Panc1 (cell line): ENCODE results near the gene ETV5. TPM values are rescaled to one million over a fixed set of nuclear protein-coding genes. Genes with fewer than 3 reads are reported as not detected.

Experiments used
- ATAC-seq: fragments of 200-7000 bp; cut with Tn5 transposase; 2 replicates; pipeline ENCODE4 v1.9.1; 2020; ENCODE audit warnings: mild to moderate bottlenecking, moderate library complexity
- BruUV-seq: library from RNA; stranded (reverse); fragments of 400-500 nt; replicated peaks from 2 replicates; lab custom pipeline; 2021; lab: Mats Ljungman, UMichigan
- CTCF ChIA-PET: fragments of 300-600 bp; sonication (Branson Sonifier 250); formaldehyde crosslinking; loops from one replicate; lab custom pipeline; 2022; ENCODE audit warnings: antibody characterized with exemption; lab: Charles Lee
- POLR2A ChIA-PET: fragments of 300-600 bp; sonication (Branson Sonifier 250); formaldehyde crosslinking; loops from one replicate; lab custom pipeline; 2022; ENCODE audit warnings: antibody characterized with exemption; lab: Charles Lee
- DNase-seq: peaks from one replicate; pipeline ENCODE4 v3.0.0-alpha.2; 2010; ENCODE audit warnings: low read depth, low spot score
- H3K27ac ChIP-seq: 2 replicates; pipeline ENCODE4 v1.5.1; 2011; ENCODE audit warnings: mild to moderate bottlenecking, low read length, inconsistent platforms
- H3K27me3 ChIP-seq: fragments of 200-500 bp; sonication (Bioruptor generic); 2 replicates; pipeline ENCODE4 v1.6.0; 2014; ENCODE audit warnings: low read length, inconsistent platforms; ENCODE audit not compliant: control insufficient read depth, insufficient read depth
- H3K36me3 ChIP-seq: fragments of 200-500 bp; sonication (Bioruptor generic); 2 replicates; pipeline ENCODE4 v1.5.1; 2014; ENCODE audit warnings: inconsistent platforms, mild to moderate bottlenecking, low read length, moderate library complexity; ENCODE audit not compliant: control insufficient read depth, insufficient read depth
- H3K4me1 ChIP-seq: 2 replicates; pipeline ENCODE4 v1.5.1; 2011; ENCODE audit warnings: inconsistent platforms, mild to moderate bottlenecking, low read length, moderate library complexity; ENCODE audit not compliant: control insufficient read depth, insufficient read depth
- H3K4me3 ChIP-seq, 2 experiments: 2 replicates each; pipeline ENCODE4 v1.5.1; 2011 to 2012; ENCODE audit warnings: low read depth in 2 of 2, low read length in 2 of 2, mild to moderate bottlenecking in 2 of 2, inconsistent platforms in 1 of 2, moderate library complexity in 1 of 2
- H3K9me3 ChIP-seq: fragments of 200-500 bp; sonication (Bioruptor generic); 2 replicates; pipeline ENCODE4 v1.5.1; 2014; ENCODE audit warnings: low read depth, mild to moderate bottlenecking, inconsistent platforms, low read length, moderate library complexity; ENCODE audit not compliant: control insufficient read depth, insufficient read depth
- CTCF ChIP-seq: fragments of 450-650 bp; IDR thresholded peaks from 2 replicates; pipeline ENCODE4 v1.5.1; 2017; ENCODE audit warnings: mild to moderate bottlenecking
- POLR2AphosphoS5 ChIP-seq: IDR thresholded peaks from 2 replicates; pipeline ENCODE4 v1.6.1; 2012; ENCODE audit warnings: mild to moderate bottlenecking, low read depth, low read length, moderate library complexity
- REST ChIP-seq, 2 experiments: IDR thresholded peaks; 2 replicates each; pipeline ENCODE4 v1.6.1; 2011 to 2012; ENCODE audit warnings: low read depth in 2 of 2, control low read depth in 1 of 2, low read length in 1 of 2, mild to moderate bottlenecking in 1 of 2, moderate library complexity in 1 of 2; ENCODE audit not compliant: insufficient read depth in 1 of 2
- SIN3A ChIP-seq: IDR thresholded peaks from 2 replicates; pipeline ENCODE4 v1.6.1; 2012; ENCODE audit warnings: low read depth, mild to moderate bottlenecking, low read length, moderate library complexity, borderline replicate concordance; ENCODE audit not compliant: insufficient read depth
- TCF7L2 ChIP-seq: IDR thresholded peaks from 2 replicates; pipeline ENCODE4 v1.6.1; 2011; ENCODE audit warnings: mild to moderate bottlenecking, low read depth, low read length, inconsistent platforms
- in situ Hi-C: cut with HindIII; loops from 2 replicates; pipeline ENCODE4 v1.10.0; 2016; ENCODE audit warnings: low sequenced_read_pairs, low pct_unique_long_range_greater_than_20kb
- intact Hi-C: fragments of 100-400 bp; cut with micrococcal nuclease; formaldehyde crosslinking; loops from one replicate; pipeline ENCODE4 v1.10.0; 2022; ENCODE audit not compliant: unreplicated experiment
- total RNA-seq: library from RNA; stranded (reverse); gene quantifications from one replicate; pipeline ENCODE4 v1.2.1, GENCODE V29; 2021; ENCODE audit not compliant: unreplicated experiment

The ETV5 gene
- total RNA-seq, 1 experiment from 2014 or later = 79.3 TPM

DNA sequence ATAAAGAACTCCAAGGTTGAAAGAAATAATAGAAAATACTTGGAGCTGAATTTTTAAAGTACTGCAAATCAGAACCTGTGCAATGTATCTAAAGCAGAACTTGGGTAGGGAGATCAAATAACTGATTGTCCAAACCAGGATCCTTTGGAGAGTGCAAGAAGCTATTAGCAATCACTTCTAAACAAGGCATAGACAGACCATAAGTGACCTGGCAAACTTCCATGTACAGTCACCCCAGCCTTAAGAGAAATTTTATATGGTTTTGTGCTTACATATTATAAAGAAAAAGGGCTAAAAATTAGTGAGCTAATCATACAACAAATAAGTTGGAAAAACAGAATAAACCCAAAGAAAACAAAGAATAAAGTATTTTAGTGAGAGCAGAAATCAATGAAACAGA, 35.2 kb downstream of the ETV5 start:
- TF ChIP-seq REST (IDR thresholded peaks at IDR 0.05; ENCODE audit: insufficient read depth in 1 of 2, low read depth in 2 of 2, low read length in 1 of 2) = no peak
- no peak for TF ChIP-seq POLR2AphosphoS5
- TF ChIP-seq SIN3A = no peak
- TF ChIP-seq TCF7L2 = no peak
- no peak for TF ChIP-seq CTCF
- no peak overlapping the region for H3K27ac ChIP-seq
- CTCF ChIA-PET = no interaction called here
- POLR2A ChIA-PET = interaction anchor here (0.6 kb wide), 2 partner anchors 31 to 34 kb away, joined by 3 to 11 read pairs; no protein-coding TSS in a partner anchor
- in situ Hi-C loops (no loop called here), intact Hi-C loops (no loop called here)
- H3K36me3 ChIP-seq = peaks cover 4% of the 10 kb centered on the region; the same call in 1 of the 2 replicates
- no TSS peak for BruUV-seq
- ATAC-seq (no peak), DNase-seq (no peak)
- H3K9me3 ChIP-seq = no peaks in the 10 kb centered on the region
- no peak overlapping the region for H3K4me3 ChIP-seq
- no peaks in the 10 kb centered on the region for H3K27me3 ChIP-seq
- no peaks in the 10 kb centered on the region for H3K4me1 ChIP-seq

DNA sequence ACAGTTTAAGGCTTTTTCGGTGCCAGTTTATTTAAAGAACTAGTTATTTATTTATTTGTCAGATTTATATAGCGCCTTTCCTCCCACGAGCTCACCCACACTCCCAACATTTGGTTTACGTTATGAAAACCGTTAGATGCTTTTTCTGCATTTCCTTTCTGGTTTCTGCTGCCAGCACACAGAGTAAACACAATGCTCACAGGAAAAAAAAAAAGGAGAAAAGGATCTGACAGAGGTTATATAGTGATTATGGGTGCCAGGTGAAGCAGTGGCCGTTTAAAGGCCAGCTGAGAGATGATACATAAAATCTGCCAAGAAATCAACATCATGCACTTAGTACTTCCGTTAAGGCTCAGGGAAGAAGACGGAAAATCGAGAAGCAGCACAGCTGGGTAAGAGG, 37.9 kb downstream of the ETV5 start:
- Histone ChIP-seq H3K4me3 (no peak overlapping the region), H3K9me3 (no peaks in the 10 kb centered on the region), H3K27ac (no peak overlapping the region), H3K36me3 (0 out of 2 replicates have a peak, but pooled peaks cover 3% of the 10 kb centered on the region), H3K4me1 (no peaks in the 10 kb centered on the region), H3K27me3 (no peaks in the 10 kb centered on the region)
- TF ChIP-seq CTCF (no peak), REST (IDR thresholded peaks at IDR 0.05; ENCODE audit: insufficient read depth in 1 of 2, low read depth in 2 of 2, low read length in 1 of 2) (no peak), SIN3A (no peak), POLR2AphosphoS5 (no peak), TCF7L2 (no peak)
- ATAC-seq = no peak
- intact Hi-C loops (no loop called here), in situ Hi-C loops (no loop called here)
- no peak for DNase-seq
- CTCF ChIA-PET = no interaction called here
- POLR2A ChIA-PET = interaction anchor here (0.6 kb wide), 1 partner anchor 425 kb away, joined by 3 read pairs; no protein-coding TSS in a partner anchor
- BruUV-seq = no TSS peak
